Measurements from ENCODE around the gene MMP25. TPM values are rescaled to one million over a fixed set of nuclear protein-coding genes. Genes with fewer than 3 reads are reported as not detected.
A peak's percentile ranks its signal among the peaks of the same experiment; 100 is the strongest.

MMP25 gene
- total and polyA plus RNA-seq, 9 of the 15 experiments (the other 6 are each of a cell fraction or from before 2014, with no cell fraction given): 0.03 to 0.04 TPM; not detected in 7

- TF ChIP-seq SAP30 (IDR thresholded peaks at IDR 0.05; ENCODE audit: borderline replicate concordance, insufficient read depth, low read depth, low read length, poor library complexity, severe bottlenecking): peak; percentile 39
- peak; percentile 36; the same call in 1 of the 2 replicates for TF ChIP-seq PHF8 (IDR thresholded peaks at IDR 0.05; ENCODE audit: borderline replicate concordance, low read length)
- no peak for TF ChIP-seq TRIM25 (IDR thresholded peaks at IDR 0.05; ENCODE audit: borderline replicate concordance)
- TF ChIP-seq, protein P1, sequence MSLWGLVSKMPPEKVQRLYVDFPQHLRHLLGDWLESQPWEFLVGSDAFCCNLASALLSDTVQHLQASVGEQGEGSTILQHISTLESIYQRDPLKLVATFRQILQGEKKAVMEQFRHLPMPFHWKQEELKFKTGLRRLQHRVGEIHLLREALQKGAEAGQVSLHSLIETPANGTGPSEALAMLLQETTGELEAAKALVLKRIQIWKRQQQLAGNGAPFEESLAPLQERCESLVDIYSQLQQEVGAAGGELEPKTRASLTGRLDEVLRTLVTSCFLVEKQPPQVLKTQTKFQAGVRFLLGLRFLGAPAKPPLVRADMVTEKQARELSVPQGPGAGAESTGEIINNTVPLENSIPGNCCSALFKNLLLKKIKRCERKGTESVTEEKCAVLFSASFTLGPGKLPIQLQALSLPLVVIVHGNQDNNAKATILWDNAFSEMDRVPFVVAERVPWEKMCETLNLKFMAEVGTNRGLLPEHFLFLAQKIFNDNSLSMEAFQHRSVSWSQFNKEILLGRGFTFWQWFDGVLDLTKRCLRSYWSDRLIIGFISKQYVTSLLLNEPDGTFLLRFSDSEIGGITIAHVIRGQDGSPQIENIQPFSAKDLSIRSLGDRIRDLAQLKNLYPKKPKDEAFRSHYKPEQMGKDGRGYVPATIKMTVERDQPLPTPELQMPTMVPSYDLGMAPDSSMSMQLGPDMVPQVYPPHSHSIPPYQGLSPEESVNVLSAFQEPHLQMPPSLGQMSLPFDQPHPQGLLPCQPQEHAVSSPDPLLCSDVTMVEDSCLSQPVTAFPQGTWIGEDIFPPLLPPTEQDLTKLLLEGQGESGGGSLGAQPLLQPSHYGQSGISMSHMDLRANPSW (CRISPR knock-in tag; IDR thresholded peaks at IDR 0.05): 0 out of 2 replicates have a peak, but pooled peaks have one; percentile 60
- TF ChIP-seq TRIM24 (IDR thresholded peaks at IDR 0.05): 0 out of 4 replicates have a peak, but pooled peaks of 1 of the 2 experiments have one; percentile 12
- no peak for TF ChIP-seq KLF10 (CRISPR knock-in tag; IDR thresholded peaks at IDR 0.05)
- peak; percentile 82 for TF ChIP-seq BCOR (IDR thresholded peaks at IDR 0.05)
- TF ChIP-seq, protein P2, sequence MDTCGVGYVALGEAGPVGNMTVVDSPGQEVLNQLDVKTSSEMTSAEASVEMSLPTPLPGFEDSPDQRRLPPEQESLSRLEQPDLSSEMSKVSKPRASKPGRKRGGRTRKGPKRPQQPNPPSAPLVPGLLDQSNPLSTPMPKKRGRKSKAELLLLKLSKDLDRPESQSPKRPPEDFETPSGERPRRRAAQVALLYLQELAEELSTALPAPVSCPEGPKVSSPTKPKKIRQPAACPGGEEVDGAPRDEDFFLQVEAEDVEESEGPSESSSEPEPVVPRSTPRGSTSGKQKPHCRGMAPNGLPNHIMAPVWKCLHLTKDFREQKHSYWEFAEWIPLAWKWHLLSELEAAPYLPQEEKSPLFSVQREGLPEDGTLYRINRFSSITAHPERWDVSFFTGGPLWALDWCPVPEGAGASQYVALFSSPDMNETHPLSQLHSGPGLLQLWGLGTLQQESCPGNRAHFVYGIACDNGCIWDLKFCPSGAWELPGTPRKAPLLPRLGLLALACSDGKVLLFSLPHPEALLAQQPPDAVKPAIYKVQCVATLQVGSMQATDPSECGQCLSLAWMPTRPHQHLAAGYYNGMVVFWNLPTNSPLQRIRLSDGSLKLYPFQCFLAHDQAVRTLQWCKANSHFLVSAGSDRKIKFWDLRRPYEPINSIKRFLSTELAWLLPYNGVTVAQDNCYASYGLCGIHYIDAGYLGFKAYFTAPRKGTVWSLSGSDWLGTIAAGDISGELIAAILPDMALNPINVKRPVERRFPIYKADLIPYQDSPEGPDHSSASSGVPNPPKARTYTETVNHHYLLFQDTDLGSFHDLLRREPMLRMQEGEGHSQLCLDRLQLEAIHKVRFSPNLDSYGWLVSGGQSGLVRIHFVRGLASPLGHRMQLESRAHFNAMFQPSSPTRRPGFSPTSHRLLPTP (IDR thresholded peaks at IDR 0.05; ENCODE audit: borderline replicate concordance, extremely low read depth, insufficient read length): peak; percentile 35
- TF ChIP-seq NBN (IDR thresholded peaks at IDR 0.05; ENCODE audit: low read depth): no peak
- TF ChIP-seq HDAC1 (IDR thresholded peaks at IDR 0.05): peak in 1 of 2 experiments; percentile 68; a peak in 1 of 4 replicates
- TF ChIP-seq SMARCA4 (IDR thresholded peaks at IDR 0.05): 0 out of 2 replicates have a peak, but pooled peaks have one; percentile 20
- TF ChIP-seq, protein P3, sequence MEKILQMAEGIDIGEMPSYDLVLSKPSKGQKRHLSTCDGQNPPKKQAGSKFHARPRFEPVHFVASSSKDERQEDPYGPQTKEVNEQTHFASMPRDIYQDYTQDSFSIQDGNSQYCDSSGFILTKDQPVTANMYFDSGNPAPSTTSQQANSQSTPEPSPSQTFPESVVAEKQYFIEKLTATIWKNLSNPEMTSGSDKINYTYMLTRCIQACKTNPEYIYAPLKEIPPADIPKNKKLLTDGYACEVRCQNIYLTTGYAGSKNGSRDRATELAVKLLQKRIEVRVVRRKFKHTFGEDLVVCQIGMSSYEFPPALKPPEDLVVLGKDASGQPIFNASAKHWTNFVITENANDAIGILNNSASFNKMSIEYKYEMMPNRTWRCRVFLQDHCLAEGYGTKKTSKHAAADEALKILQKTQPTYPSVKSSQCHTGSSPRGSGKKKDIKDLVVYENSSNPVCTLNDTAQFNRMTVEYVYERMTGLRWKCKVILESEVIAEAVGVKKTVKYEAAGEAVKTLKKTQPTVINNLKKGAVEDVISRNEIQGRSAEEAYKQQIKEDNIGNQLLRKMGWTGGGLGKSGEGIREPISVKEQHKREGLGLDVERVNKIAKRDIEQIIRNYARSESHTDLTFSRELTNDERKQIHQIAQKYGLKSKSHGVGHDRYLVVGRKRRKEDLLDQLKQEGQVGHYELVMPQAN (IDR thresholded peaks at IDR 0.05; ENCODE audit: borderline replicate concordance): peak; percentile 30; the same call in 1 of the 2 replicates
- 0 out of 2 replicates have a peak, but pooled peaks have one; percentile 26 for TF ChIP-seq ZNF263 (CRISPR knock-in tag; IDR thresholded peaks at IDR 0.05; ENCODE audit: borderline replicate concordance)
- 0 out of 4 replicates have a peak, but pooled peaks have one; percentile 18 to 21 for TF ChIP-seq KDM1A (IDR thresholded peaks at IDR 0.05)
- 0 out of 2 replicates have a peak, but pooled peaks have one; percentile 12 for TF ChIP-seq KDM2B (CRISPR knock-in tag; IDR thresholded peaks at IDR 0.05)
- 0 out of 2 replicates have a peak, but pooled peaks have one; percentile 32 for TF ChIP-seq SMARCE1 (IDR thresholded peaks at IDR 0.05)
- TF ChIP-seq HDAC2 (IDR thresholded peaks at IDR 0.05): peak; percentile 27; the same call in 1 of the 2 replicates
These were observed 26.6 kb upstream of the MMP25 start (continued) for GRCh38 chr16:3019594-3020246.

All from K562 (cell line).